Measurements from ENCODE around the gene CPA5.
"Not testable (repeated sequence)": the region's sequence is repeated elsewhere in the genome, so short reads cannot be mapped to it uniquely, and the experiment has no call there.

CPA5 gene

DNA sequence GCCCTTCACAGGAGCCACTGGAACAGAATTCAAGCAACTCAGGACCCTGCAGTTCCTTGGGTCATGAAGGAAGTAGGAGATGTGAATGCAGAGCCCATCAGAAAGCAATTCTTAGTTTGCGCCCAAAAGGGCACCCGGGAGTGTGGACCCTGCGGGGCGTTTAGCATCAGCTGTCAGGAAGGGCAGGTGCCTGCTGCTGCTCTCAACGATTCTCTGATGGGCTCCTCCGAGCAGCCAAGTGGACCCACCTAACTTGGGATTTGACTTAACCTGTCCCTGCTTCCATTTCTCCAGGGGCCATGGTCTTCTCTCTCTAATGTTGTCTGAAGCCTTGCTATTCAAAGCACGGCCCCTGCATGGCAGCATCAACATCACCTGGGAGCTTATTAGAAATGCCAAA, 17.1 kb downstream of the CPA5 start:
- no peak for FAIRE-seq

DNA sequence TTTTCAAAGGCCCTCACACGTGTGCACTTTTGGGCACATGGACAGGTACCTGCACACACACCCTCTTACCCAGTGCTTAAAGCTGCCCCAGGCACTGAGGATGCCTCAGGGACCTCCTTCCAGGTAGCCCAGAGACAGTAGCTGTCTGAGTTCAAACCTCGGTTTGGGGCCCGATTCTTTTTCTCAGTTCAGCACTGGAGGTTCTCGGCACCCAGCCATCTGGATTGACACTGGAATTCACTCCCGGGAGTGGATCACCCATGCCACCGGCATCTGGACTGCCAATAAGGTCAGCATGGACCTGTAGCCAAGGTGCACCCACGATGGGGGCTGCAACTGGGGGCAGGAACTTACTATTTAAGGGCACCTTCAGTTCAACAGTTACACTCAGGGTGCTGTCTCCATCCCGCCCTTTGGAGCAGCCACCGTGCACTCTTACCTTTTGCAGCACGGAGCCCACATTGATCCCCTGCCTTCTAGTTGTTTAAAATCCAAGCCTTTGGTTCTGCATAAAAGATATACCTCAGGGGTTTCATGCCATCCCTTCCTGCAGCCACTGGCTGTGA, 17.7 kb downstream of the CPA5 start:
- FAIRE-seq, result no peak

DNA sequence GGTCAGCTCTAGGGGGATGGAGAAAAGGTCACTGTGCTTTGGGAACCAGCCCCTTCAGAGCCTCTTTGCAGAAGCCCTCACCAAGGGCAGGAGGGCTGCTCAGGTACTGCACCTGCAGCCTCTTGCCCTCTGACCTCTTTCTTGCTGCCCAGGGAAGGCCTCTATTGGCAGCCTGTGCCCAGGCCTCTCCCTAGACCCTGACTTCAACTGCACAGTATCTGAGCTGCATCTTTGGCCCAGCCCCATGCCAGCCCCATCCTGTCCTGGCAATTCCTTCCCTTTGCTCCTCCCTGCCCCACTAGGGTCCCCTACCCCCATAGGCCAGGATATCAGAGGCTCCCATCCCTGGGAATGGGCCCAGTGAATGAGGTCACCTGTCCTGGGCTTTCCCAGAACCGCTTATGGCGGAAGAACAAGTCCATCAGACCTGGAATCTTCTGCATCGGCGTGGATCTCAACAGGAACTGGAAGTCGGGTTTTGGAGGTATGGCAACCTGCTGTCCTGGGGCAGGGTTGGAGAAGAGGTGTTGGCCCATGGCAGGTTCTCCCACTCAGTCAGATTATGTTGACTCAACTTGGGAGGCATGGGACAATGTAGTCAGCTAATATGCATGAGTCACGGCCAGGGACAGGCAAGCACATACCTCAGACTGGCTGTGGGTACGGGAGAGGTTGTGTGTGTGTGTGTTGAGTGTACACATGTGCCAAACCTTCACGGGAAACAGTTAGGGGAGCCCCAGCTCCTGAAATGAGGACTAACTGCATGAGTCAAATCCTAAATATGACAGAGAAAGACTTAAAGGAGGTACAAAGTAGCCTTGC, 18.6 kb downstream of the CPA5 start:
- FAIRE-seq, result no peak

DNA sequence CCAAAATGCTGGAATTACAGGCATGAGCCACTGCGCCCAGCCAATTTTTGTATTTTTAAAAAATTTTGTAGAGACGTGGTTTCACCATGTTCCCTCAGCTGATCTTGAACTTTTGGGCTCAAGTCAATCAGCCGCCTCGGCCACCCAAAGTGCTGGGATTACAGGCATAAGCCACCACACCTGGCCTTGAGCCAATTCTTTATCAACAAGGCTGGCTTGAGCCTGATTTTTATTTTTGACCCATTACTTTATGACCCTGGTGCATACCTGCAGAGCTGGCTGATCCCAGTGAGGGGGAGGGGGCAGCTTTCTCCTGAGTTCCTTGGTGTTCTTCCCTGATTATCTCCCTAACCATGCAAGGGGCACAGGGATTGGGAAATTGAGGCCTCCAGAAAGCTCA, 19.8 kb downstream of the CPA5 start:
- FAIRE-seq, result no peak

DNA sequence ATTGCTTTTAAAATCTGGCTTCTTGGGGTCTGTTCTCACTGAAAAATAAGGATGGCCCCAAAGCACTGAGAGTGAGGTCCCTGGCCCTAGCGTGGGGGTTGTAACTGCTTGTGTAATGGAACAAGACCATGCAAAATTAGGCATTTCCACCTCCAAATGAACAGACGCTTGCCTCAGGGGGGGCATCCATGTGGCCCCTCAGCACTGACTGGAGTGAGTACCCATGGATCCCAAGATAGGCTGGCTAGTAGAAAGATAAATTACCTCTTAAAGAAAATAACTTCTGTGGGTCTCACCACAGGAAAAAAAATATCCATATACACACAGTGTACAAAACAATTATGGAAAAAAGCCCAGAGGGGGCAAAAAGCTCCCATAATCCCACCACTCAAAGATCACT, 20.5 kb downstream of the CPA5 start:
- FAIRE-seq, result no peak

DNA sequence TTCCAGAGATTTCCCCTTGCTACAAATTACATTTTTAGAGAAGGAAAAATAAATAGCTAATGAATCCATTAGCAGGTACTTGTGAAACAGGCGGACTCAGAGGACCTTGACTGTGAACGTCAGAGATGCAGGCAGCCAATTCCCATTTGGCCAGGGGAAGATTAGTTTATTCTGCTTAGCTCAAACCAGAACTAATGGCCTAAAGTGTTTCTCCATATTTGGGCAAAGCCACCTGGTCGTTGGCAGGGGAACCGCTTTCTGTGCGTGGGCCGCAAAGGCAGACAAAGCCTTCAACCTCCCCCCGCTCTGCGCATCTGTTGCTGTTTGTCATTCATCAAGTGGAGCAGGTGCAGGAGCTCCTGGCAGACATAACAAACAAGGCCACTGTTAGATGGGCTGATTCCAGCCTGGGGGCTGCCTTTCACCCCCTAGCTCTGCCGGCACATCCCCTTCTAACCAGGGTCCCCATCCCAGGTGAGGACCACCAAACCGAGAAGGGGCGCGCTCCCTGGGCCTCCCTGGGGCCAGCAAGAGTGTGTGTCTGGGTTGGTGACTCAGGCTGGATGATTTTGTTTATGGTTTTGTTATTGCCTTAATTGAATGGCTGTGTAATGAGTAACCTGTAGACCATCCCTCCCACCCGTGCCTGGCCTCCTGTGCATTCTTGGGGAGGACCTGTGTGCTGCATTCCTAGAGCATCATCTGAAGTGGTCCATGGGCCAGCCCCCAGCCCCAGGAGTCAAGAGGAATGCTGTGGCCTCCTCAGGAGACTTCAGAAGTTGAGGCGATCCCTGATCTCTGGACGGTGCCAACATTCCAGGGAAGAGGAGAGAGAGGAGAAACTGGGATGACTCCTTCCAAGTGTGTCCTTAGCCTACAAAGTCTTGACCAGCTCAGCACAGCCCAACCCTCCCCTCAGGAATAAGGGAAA, 21.2 kb downstream of the CPA5 start:
- FAIRE-seq, result no peak

DNA sequence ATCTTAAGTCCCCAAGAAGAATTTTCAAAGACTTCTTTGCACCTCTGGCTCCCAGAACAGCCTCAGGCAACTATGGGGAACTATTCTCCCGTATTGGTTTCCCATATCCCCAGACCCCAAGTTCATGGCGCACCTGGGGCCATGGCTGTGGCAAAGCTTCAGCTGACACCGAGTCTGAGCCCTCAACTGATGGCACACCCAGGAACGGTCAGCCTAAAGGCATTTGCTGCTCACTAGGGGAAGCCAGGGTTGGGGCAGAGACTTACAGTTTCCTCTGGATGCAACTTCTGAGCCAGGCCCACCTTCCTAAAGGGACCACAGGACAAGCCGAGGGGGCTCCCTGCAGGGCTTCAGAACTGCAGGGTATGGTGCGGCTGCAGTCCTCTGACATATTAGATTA, 21.9 kb downstream of the CPA5 start:
- no peak for FAIRE-seq

DNA sequence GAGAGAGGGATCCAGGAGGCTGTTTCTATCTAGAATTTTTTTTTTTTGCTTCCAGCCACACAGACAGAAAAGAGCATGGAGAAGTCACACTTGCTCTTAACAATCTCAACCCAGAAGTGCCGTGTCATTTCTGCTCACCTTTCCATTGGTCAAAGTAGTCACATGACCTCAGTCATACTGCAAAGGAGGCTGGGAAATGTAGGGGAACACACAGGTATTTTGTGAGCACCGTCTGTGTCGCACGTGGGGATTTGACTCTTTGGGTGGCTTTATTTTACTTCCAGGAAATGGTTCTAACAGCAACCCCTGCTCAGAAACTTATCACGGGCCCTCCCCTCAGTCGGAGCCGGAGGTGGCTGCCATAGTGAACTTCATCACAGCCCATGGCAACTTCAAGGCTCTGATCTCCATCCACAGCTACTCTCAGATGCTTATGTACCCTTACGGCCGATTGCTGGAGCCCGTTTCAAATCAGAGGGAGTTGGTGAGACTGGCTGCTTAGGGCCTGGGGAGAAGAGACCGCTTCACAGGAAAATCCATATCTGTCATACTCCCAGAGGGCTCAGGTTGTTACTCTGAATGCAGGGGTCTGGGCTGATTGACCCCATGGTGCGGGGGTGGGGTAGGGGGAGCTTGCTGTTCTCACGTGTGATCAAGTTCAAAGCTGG, 22.6 kb downstream of the CPA5 start:
- FAIRE-seq, result no peak

DNA sequence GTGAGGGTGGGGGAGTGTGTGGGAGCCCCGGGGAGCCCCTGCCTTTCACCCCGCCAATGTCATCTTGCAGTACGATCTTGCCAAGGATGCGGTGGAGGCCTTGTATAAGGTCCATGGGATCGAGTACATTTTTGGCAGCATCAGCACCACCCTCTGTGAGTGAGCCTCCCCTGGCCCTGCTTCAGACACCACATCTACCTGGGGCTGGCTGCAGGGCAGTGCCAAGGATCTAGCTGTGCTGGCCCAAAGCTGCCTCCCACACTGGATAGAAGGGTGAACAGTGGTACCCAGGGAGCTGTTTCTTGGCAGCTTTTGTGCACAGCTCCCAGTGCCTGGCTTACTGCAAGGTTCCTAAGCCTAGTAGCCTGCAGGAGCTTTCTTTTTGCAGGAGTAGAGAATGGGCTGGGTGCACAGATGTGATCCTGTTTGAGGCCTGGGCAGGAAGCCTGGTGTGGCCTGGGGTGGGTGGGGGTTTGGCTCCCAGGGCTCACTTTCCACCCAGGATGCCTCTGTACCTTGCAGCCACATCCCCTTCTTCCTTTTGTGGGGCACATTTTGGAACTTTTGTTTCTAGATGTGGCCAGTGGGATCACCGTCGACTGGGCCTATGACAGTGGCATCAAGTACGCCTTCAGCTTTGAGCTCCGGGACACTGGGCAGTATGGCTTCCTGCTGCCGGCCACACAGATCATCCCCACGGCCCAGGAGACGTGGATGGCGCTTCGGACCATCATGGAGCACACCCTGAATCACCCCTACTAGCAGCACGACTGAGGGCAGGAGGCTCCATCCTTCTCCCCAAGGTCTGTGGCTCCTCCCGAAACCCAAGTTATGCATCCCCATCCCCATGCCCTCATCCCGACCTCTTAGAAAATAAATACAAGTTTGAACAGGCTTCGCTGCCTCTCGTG, 23.5 kb downstream of the CPA5 start:
- no peak for FAIRE-seq

DNA sequence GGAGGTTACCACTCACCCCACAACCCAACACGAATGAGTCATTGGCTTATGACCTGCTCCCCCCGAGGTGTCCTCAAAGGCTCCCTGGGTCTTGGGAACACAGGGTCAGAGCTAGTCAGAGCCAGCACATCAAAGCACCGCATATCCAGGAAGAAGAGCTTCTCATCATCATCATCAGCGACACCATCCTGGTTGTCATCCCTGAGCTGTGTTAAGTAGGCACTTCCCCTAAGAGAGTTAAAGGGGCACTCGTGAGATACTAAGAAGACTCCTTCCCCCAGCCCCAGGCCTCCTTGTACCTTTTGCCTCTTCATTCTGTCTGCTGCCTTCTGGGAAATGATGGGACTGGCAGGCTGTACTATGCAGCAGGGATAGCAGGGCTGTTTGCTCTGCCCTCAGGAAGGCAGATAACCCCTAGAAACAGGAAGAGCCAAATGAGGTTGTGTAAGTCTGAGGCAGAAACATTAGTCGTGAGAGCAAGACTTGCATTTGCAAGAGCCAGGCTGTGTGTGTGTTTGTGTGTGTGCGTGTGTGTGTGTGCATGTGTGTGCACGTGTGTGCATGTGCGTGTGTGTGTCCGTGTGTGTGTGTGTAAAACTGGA, 24.6 kb downstream of the CPA5 start:
- no peak for FAIRE-seq

DNA sequence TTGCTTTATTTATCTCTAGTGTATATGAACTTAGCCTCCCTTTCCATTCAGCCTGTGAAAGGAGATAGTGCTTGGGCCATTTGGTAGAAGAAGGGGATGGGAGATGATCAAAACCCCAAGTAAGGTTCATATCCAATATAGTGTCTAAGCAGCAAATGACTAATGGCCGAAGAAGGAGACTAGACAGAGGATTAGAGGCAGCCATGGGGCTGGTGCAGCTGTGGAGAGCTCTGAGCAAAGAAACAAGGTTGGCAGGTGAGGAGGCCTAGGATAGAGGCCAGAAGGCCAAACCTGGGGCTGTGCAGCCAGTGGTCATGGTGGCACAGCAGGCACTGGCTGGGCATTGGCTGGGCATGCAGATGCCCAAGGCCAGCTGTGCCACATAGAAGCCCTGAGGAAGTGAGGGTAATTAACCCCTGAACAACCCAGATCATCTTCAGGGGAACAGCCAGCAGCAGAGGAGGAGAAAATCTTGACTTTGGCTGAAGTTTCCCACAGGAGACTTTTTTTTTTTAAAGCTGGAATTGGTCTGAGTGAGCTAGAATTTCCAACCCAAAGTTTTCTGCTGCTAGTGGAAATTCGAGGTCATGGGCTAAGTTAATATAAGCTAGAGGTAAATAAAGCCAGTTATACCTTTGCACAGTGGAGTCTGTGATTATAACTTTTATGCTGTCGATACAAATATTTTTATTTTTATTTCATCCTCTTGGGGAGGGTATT, 25.4 kb downstream of the CPA5 start:
- no peak for FAIRE-seq

DNA sequence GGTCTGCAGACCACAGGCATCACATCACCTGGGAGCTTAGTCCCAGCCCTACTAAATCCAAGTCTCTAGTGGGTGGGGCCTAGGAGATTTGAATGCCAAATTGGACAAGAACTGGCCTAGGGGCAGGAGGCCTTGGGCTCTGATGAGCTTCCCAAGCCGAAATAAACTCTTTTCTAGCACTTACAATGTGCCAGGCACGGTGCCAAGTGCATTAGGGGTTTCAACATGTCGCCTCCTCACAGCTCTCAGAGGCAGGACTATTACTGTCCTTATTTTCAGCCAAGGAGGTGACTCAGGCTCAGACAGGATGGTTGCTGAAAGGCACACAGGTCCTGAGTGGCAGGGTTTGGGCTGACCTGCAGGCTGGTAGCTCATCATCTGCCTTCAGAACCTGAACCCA, 26.4 kb downstream of the CPA5 start:
- FAIRE-seq, result no peak

DNA sequence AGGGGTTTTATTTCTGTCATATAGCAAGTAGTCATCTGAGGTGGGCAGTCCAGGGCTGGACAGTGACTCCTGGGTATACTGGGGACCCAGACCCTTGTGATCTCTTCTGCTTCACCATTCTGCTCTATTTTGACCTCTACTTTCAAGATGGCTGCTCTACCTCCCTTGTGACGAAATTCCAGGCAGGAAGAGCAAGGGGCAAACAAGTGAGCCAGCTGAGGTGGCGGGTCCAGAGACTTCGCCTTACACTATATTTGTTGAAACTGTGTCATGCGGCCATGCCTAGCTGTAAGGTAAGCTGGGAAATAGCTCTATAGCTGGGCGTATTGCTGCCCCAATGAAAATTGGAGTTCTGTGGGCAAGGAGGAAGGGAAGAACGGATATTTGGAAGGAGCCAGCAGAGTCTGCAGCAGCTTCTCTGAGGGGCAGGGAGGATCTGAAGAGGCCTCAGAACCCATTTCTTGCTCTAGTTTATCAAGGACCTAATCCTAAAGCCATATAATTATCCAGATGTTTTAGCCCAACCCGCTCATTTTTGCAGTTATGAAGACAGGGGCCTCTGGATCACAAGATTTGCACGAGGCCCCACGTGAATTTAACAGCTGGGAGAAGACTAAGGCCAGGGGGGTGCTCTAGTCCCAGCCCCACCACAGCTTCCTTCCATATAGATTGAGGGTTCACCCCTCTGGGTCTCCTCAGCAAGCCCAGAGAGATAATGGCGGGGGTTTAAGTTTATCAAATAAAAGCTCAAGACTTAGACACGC, 28.0 kb downstream of the CPA5 start:
- FAIRE-seq, result no peak

DNA sequence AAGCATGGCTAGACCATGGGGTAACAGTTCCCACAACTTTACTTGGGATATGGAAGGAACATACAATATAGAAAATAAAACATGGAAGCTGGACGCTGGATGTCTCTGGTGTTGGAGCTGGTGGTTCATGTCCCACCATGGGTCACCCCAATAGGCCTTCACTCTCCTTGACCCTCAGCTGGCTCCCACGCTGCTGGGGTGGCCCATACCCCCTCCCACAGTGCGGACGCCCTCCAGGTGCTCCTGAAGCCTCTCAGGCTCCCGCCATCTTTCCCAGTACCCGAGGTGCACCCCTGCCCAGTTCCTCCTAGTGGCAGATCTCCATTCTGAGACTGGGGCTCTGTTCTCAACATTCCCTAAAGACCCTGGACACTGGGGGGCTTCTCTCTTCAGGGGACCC, 29.9 kb downstream of the CPA5 start:
- FAIRE-seq, result no peak

DNA sequence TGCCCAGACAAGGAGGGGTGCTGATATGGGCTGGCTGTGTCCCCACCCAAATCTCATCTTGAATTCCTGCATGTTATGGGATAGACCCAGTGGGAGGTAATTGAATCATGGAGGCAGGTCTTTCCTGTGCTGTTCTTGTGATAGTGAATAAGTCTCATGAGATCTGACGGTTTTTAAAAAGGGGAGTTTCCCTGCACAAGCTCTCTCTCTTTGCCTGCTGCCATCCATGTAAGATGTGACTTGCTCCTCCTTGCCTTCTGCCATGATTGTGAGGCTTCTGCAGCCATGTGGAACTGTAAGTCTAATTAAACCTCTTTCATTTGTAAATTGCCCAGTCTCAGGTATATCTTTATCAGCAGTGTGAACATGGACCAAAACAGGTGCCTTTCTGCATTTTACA, 31.8 kb downstream of the CPA5 start:
- FAIRE-seq, result not testable (repeated sequence)

DNA sequence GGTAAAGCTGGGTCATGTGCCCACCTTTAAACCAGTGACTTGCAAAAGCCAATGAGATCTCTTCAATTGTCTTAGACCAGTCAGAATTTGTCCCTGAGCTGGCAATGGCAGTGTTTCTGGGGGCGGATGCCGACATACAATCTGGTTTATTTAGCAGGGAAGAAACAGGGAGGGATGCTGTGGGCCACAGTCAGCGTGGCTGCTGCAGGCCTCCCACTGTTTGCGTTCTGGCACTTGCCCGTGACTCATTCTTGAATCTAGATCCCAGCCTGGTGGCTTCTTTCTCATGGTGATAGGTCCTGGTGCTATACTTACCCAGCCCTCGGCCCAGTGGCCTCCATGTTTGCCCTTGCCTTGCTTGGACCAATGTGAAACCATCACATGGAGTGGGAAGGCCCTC, 32.6 kb downstream of the CPA5 start:
- no peak for FAIRE-seq

DNA sequence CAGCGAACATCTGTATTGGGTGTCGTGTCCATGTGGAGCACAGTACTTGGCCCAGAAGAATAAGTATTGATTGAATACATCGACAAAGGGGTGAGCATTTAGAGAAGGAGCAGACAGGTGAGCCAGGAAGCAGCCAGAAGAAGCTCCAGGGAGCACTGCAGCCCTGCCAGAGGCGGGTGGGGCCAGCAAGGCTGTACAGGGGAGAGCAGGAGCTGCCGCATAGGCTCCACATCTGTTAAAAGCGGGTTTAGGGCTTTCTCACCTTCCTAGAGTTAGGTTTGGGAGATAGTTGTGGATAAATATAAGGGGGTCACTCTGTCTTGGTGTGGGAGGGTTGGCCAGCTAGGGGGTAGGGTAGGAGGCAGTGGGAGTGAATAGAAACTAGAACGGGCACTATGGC, 34.4 kb downstream of the CPA5 start:
- FAIRE-seq, result no peak

DNA sequence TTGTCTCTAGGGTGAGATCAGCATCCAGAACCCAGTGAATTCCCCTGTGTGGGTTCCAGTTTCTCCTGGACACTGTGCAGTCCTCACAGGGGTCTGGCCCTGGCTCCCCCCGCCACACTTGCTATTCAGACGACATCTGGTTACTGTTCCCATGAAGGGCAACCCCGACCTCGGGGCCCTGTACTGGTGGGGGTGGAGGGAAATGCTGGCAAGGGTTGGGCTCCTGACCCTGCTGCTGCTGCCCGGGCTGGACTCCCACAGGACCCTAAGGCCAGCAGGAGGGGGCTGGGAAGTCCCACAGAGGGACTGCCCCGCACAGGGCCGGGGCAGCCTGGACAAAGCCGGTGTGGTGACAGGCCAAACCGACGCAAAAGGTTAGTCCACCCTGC, 34.9 kb downstream of the CPA5 start:
- FAIRE-seq, result no peak

DNA sequence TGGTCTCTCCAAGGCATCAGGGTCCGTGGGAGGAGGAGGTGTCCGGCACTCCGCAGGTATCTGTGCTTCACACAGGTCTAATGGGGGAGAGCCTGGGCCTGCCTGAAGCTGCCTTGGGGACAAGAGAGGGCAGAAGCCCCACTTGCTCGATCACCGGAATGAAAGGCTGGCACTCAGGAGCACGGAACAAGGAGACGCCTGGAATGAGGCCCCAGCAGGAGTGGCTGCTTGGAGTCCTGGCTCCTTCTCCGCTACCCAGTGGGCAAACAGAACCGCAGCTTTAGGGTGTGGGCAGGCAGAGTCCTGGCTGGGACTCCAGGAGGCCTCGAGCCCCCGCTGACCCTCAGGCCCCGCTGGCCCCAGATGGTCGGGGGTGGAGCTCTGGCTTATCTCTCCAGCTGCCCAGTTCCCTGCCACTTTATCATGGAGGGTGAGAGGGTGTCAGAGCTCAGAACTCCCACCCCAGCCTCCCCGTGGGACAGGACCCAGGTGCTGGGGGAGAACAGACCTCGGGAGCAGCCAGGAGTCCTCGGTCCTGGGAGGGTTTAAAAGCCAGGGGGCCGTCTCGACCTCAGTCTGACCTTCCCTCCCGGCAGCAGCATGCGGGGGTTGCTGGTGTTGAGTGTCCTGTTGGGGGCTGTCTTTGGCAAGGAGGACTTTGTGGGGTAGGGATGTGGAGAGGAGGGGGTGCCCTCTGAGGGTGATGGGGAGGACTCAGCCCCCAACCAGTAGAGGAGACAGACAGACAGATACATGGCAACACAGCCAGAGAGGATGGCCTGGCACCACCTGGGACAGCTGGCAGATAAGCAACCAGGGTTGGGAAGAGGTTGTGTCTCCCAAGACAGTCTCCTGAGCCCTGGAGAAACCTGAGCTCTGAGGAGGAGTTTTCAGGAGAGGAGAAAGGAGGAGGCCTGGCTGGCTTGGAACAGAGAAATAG, 35.6 kb downstream of the CPA5 start, which contains the start of gene CPA1:
Gene CPA1 (plus strand): TSS at position 574 of the 940 bp plus-strand sequence. CDS start 27 bp downstream, at position 601.
- FAIRE-seq, result no peak

Measured in colon (tissue), 2 donors.